GM18499 (cell line): ENCODE results near the gene SPINT1.

Experiments
- ATAC-seq: cut with Tn5 transposase; IDR thresholded peaks from one replicate; pipeline ENCODE4 v1.9.1; 2021; ENCODE audit warnings: moderate number of reproducible peaks; ENCODE audit not compliant: insufficient read depth, unreplicated experiment

Gene SPINT1

GRCh38 chr15:40889112-40889511 lies 45.3 kb downstream of the SPINT1 start:
- ATAC-seq: no peak

DNA sequence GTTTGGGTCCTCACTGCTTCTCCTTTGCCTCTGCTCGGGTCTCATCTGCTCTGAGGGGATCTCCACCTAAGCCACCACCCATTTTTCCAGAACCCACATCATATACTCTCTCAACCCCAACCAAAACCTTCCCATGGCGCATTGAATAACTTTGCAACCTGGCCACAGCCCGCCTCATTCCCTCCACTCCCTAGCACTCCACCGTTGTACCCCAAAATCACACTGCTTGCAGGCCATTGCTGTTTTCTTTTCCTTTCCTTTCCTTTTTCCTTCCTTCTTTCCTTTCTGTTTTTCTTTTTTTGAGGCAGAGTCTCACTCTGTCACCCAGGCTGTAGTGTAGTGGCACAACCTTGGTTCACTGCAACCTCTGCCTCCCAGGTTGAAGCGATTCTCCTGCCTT lies 47.3 kb downstream of the SPINT1 start:
- ATAC-seq: no peak

DNA sequence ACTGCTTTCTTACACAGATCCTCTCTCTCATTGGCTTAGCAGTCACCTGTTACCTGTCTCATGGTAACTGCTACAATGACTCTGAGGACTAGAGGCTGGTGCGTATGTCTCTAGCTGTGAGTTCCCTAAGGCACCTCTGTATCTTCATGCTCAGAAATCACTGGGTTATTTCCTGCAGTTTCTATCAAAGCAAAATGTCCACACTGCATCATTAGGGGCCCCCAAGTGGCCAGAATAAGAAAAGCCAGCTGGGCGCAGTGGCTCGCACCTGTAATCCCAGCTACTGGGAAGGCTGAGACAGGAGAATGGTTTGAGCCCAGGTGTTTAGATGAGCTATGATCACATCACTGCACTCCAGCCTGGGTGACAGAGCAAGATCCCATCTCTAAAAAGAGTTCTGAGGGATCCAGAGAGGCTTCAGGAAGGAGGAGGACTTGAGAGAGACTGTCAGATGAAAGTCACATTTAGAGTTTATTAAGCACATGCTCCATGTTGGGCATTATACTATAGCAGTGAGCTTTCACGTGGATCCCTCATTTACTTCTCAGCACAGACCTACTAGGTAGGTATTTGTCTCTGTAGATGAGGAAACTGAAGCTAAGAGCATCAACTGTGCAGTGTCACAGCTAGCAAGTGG lies 48.1 kb downstream of the SPINT1 start:
- ATAC-seq: no peak

DNA sequence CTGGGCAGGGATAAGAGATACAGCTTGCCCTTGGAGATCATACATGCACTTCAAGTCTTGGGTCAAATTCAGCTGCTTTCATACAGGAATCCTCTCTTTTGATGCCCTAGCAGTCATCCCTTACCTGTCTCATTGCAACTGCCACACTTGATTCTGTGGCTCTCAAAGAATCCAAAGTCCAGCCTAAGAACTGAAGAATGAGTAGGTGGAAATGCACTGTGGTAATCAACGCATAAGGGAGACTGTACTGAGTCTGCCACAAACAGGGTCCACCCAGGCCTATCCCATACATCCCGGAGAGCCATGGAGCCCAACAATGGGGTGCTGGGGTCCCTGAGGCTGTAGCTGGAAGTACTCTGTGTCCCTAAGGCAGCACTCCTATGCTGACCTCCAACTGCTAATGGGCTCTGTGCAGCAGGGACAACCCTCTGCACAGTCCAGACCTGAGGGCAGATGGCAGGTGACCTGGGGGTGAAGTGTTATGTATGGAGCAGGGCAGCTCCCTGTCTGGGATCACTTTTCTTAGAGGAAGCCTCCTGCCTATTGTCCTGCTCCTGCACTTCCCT lies 48.7 kb downstream of the SPINT1 start:
- ATAC-seq: no peak

DNA sequence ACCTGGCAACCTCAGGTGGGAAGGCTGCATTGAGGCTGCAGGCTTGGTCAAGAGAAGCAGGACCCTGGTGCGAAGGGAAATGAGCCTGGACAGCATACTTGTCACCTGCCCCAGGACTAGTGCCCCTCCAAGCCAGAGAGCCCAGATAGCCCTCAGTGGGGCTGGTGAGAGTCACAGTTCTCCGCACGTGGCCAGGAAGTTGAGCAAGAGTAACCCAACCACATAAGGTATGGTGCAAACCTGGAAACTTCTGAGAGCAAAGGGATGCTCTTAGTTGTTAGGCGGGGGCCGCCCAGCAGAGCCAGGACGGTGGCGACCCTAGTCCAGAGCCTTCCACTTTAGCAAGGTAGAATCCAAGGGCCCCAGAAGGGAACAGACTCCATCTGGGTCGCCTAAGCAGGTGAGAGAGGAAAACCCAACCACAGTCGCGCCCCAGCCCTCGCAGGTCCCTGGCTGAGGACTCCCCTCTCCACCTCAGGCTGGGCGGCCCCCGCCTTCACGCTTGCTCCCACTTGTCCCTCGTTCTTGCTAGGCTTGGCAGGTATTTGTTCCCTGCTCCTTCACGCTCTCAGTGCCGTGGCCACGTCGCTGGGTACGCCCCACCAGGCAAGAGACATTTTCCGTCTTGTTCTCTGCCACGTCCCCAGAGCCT lies 49.3 kb downstream of the SPINT1 start:
- no peak for ATAC-seq

DNA sequence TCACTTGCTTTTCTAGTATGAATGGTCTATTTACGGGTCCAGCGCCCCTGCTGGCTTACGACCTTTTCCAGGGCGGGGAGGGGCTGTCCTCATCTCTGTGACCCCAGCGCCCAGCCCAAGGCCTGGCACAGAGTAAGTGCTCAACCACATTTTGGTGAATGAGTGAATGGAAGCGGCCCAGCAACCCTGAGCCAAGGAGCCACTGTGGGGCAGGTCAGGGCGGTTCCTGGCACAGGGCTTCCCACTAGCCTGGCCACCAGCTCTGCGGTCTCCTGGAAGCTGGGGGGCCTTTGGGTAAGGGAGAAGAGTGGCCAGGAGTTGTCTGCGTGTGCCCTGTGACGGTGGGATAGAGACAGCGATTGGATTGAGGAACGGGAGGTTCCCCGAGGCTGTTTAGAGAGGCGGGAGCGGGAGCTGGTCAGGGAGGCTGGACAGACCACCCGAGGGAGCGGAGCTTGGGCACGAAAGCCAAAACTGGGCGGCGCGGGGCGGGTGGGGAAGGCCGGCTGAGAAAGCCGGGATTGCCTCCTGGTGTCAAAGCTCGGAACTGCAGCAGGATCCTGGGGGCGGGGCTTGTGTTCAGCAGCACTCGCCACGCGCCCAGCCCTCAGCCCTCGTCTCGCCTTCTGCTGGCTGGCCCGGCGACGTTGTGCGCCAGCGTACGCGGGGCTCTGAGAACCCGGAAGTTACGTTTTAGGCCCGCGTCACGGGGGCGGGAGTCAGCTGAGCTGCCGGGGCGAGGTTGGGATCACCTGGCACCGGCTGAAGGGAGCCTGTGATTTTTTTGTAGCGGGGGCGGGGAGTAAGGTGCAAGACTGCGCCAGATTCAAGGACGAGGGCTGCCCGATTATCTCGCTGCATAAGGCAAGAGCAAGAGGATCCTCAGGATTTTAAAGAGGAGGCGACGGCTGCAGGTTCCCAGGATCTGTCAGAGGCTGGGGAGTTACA lies 50.2 kb downstream of the SPINT1 start, which contains the start of gene VPS18:
Gene VPS18 (plus strand): TSS at position 718 of the 948 bp plus-strand sequence. CDS start 319 bp downstream, outside the sequence.
- ATAC-seq: peak; percentile 59

DNA sequence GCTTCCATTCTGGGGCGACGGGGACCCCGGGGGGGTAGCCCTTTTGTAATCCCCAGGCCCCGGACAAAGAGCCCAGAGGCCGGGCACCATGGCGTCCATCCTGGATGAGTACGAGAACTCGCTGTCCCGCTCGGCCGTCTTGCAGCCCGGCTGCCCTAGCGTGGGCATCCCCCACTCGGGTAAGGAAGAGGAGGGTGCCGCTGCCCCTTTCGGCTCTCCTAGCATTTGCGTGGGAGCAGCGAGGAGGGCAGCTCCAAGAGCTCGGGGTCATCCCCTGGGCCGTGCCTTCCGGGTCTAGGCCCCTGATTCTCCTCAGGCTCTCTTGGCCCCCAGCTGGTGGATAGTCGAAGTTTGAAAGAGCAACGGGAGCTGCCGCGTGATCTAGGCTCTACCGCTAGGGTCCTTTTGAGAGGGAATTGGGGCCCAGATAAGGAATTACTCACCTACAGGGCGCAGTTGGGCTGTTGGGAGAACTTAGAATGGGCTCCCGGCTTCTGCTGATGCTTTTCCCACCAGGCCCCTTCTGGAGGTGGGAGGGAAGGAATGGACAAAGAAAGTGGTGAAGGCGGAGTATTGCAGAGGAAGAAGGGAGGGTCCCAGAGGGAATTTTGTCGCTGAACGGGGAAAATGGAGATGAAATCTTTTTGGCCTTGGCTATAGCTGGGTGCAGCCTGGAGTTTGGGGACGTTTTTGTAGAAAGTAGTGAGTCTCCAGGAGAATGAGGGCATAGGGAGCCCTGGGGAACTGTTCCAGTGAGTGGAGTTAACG lies 51.0 kb downstream of the SPINT1 start:
- ATAC-seq: no peak

GRCh38 chr15:40899536-40900207 lies 55.8 kb downstream of the SPINT1 start:
- no peak for ATAC-seq

- ATAC-seq: no peak
Observed at GRCh38 chr15:40900256-40901052, 56.6 kb downstream of the SPINT1 start.

GRCh38 chr15:40901053-40901443 lies 57.2 kb downstream of the SPINT1 start:
- no peak for ATAC-seq

GRCh38 chr15:40902605-40903561 lies 59.0 kb downstream of the SPINT1 start:
- ATAC-seq: no peak

GRCh38 chr15:40904552-40905201 lies 60.8 kb downstream of the SPINT1 start:
- ATAC-seq: no peak

GRCh38 chr15:40906091-40906990 lies 62.5 kb downstream of the SPINT1 start:
- no peak for ATAC-seq

DNA sequence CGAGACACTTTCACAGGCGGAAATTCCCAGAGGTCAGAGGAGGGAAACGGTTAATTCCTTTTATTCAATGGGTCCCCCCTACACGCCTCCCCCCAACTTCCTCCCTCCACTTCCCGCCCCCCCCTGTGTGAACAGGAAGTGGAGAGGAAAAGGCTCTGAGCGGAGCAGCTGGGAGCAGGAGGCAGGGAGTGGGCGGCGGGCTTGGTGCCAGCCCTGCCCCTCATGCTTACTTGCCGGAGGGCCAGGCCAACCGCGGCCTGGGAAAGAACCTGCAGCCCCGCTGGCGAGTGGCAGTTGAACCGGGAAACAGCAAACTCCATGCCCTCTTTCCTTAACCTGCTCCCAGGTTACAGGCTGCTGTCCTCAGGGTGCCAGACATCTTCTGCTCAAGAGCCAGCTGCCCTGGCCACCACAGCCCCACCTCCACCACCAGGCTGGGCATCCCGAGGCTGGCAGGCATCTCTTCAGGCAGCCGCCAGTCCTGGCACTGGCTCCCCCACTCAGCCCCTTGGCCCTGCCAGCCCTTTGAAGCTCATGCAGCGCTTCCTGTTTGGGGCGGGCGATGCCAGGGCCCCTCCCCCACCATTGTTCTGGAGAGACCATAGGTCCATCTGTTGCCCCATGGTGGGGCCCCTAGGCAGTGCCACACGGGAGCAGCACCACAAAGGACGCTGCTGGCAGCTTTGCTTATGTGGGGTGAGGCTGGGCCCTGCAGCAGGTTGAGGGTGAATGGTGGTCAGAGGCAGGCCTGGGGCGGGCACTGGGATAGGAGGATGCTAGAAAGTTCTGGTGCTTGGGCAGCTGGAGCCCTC lies 63.3 kb downstream of the SPINT1 start:
- ATAC-seq: no peak
